HFFc6 (cell line): ENCODE measurements around the gene PDE4A. TPM values are rescaled to one million over a fixed set of nuclear protein-coding genes. Genes with fewer than 3 reads are reported as not detected.
A peak's percentile ranks its signal among the peaks of the same experiment; 100 is the strongest.
"Not testable (repeated sequence)": the region's sequence is repeated elsewhere in the genome, so short reads cannot be mapped to it uniquely, and the experiment has no call there.

Experiments used
- DNase-seq: peaks from one replicate; pipeline ENCODE4 v3.0.0-alpha.2; 2018
- H3K27ac Mint-ChIP-seq: 2 replicates; pipeline ENCODE4 v1.8.0; 2020; ENCODE audit warnings: mild to moderate bottlenecking, mixed read lengths
- H3K27me3 Mint-ChIP-seq: 2 replicates; pipeline ENCODE4 v1.8.0; 2021; ENCODE audit warnings: mild to moderate bottlenecking, moderate library complexity, mixed read lengths; ENCODE audit not compliant: insufficient read depth
- H3K36me3 Mint-ChIP-seq: 2 replicates; pipeline ENCODE4 v1.8.0; 2021; ENCODE audit warnings: low read depth, mixed read lengths
- H3K4me1 Mint-ChIP-seq: 2 replicates; pipeline ENCODE4 v1.8.0; 2020; ENCODE audit warnings: low read depth, mixed read lengths
- H3K4me3 Mint-ChIP-seq: 2 replicates; pipeline ENCODE4 v1.8.0; 2020; ENCODE audit warnings: mild to moderate bottlenecking, moderate library complexity, mixed read lengths
- H3K9me3 Mint-ChIP-seq: 2 replicates; pipeline ENCODE4 v1.8.0; 2020; ENCODE audit warnings: mild to moderate bottlenecking, mixed read lengths
- CTCF ChIP-seq: fragments of 200-600 bp; sonication (generic); IDR thresholded peaks from 2 replicates; pipeline ENCODE4 v1.5.0; 2021; ENCODE audit warnings: antibody characterized with exemption, mild to moderate bottlenecking
- total RNA-seq, 6 experiments: library from RNA; stranded (reverse); fragmentation: NEBNext Ultra II Directional; extraction: Animal tissue kit (Norgen Biotek cat#: 25700); gene quantifications; 2 replicates in 1 of 6; 3 replicates in 5 of 6; pipeline ENCODE4 v1.2.3, GENCODE V29; 2021

The PDE4A gene
- total RNA-seq, 6 experiments from 2014 or later: 10.1 to 18.9 (median 10.8) TPM

GRCh38 chr19:10407096-10407495, 13.2 kb upstream of the PDE4A start:
- Mint-ChIP-seq H3K4me1 (peaks cover 37% of the 10 kb centered on the region), H3K4me3 (no peak overlapping the region), H3K27ac (no peak overlapping the region), H3K9me3 (no peaks in the 10 kb centered on the region), H3K36me3 (peaks cover 12% of the 10 kb centered on the region), H3K27me3 (peaks cover 2% of the 10 kb centered on the region)
- no peak for DNase-seq
- no peak for TF ChIP-seq CTCF

GRCh38 chr19:10408511-10409283, 11.6 kb upstream of the PDE4A start:
- H3K9me3 Mint-ChIP-seq: no peaks in the 10 kb centered on the region
- no peak overlapping the region; the same call in 1 of the 2 replicates for H3K4me3 Mint-ChIP-seq
- DNase-seq: no peak
- TF ChIP-seq CTCF: no peak
- H3K27me3 Mint-ChIP-seq: no peaks in the 10 kb centered on the region; the same call in none of the 2 replicates
- H3K27ac Mint-ChIP-seq: 0 out of 2 replicates have a peak overlapping the region, but pooled peaks have one; percentile 42
- no peaks in the 10 kb centered on the region for H3K36me3 Mint-ChIP-seq
- peaks cover 39% of the 10 kb centered on the region for H3K4me1 Mint-ChIP-seq

GRCh38 chr19:10411224-10411623, 9.1 kb upstream of the PDE4A start:
- H3K27me3 Mint-ChIP-seq: not testable (repeated sequence)

GRCh38 chr19:10412257-10412977, 7.9 kb upstream of the PDE4A start:
- peak; percentile 24 for DNase-seq
- TF ChIP-seq CTCF: no peak
- Mint-ChIP-seq H3K36me3 (no peaks in the 10 kb centered on the region), H3K27me3 (peaks cover 3% of the 10 kb centered on the region), H3K27ac (no peak overlapping the region), H3K9me3 (no peaks in the 10 kb centered on the region), H3K4me1 (peaks cover 38% of the 10 kb centered on the region), H3K4me3 (no peak overlapping the region)

More at GRCh38 chr19:10411224-10411623, 9.1 kb upstream of the PDE4A start:
- not testable (repeated sequence) for DNase-seq, H3K9me3 Mint-ChIP-seq, H3K36me3 Mint-ChIP-seq, H3K27ac Mint-ChIP-seq, H3K4me3 Mint-ChIP-seq
- peaks cover 38% of the 10 kb centered on the region for H3K4me1 Mint-ChIP-seq

GRCh38 chr19:10416083-10416379, 4.3 kb upstream of the PDE4A start:
- Mint-ChIP-seq H3K36me3 (no peaks in the 10 kb centered on the region), H3K27ac (peak overlapping the region; percentile 54; the same call in 1 of the 2 replicates), H3K27me3 (peaks cover 8% of the 10 kb centered on the region), H3K4me3 (peak overlapping the region; percentile 84), H3K4me1 (peaks cover 39% of the 10 kb centered on the region), H3K9me3 (no peaks in the 10 kb centered on the region)
- no peak for TF ChIP-seq CTCF
- DNase-seq: no peak
